ENCODE measurements around the gene TAAR5. TPM values are rescaled to one million over a fixed set of nuclear protein-coding genes. Genes with fewer than 3 reads are reported as not detected.

TAAR5 gene, protein sequence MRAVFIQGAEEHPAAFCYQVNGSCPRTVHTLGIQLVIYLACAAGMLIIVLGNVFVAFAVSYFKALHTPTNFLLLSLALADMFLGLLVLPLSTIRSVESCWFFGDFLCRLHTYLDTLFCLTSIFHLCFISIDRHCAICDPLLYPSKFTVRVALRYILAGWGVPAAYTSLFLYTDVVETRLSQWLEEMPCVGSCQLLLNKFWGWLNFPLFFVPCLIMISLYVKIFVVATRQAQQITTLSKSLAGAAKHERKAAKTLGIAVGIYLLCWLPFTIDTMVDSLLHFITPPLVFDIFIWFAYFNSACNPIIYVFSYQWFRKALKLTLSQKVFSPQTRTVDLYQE
- total RNA-seq: not detected in 2 replicates

GRCh38 chr6:132589454-132589853 lies at the start of gene TAAR5:
TAAR5 (minus strand) TSS chr6:132589741; CDS start chr6:132589686, 55 bp downstream.

DNA sequence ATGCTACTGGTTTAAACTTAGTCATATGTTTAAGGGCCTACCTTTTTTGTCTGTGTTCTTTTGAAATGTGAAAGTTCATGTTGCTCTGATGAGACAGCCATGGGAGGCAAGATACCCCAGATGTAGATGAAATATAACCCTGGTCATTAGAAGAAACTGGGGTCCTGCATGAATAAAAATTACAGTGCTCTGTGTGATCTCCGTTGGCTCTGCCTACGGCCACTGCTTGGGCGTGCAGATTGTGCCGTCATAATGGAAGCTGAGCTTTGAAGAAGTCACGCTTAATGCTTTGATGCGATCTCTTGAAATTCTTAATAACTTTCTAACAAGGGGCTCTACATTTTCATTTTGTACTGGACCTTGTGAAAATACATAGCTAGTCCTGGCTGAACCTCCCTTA lies 34.6 kb upstream of the TAAR5 start, which contains the start of gene TAAR2:
TAAR2 (minus strand) TSS at position 101 of the 400 bp plus-strand sequence; CDS start at position 101, 0 bp downstream.

DNA sequence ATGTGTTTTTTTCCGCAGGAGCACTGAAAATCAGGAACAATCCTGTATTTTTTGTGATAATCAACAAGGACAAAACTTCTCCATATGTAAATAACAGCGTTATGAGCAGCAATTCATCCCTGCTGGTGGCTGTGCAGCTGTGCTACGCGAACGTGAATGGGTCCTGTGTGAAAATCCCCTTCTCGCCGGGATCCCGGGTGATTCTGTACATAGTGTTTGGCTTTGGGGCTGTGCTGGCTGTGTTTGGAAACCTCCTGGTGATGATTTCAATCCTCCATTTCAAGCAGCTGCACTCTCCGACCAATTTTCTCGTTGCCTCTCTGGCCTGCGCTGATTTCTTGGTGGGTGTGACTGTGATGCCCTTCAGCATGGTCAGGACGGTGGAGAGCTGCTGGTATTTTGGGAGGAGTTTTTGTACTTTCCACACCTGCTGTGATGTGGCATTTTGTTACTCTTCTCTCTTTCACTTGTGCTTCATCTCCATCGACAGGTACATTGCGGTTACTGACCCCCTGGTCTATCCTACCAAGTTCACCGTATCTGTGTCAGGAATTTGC lies 19.2 kb downstream of the TAAR5 start, which contains the start of gene TAAR6:
TAAR6 (plus strand) TSS at position 102 of the 557 bp plus-strand sequence; CDS start at position 102, 0 bp downstream.

DNA sequence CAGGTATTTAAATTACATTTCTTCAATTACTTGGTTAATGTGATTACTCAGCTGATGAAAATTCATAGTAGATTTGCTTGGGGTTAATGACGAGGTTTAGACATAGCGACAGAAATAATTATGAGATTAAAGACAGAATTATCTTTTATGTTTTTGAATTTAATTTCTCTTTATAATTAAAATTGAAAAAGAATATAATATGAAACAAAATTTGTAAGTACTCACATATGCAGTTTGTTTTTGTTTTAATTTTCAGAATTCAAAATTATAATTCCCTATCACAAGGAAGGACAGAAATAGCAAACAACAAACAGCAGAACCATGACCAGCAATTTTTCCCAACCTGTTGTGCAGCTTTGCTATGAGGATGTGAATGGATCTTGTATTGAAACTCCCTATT lies 37.2 kb downstream of the TAAR5 start, which contains the start of gene TAAR8:
TAAR8 (plus strand) TSS at position 301 of the 400 bp plus-strand sequence; CDS start at position 322, 21 bp downstream.

Small RNA genes lying within 50 kb of the gene (small RNA-seq; reads per million reads assigned to genes)
- gene TAAR7P (ENCODE audit: low replicate concordance): not detected

Other genes starting within 250 kb of the TAAR5 start
- gene MOXD1, start 188.3 kb downstream of the TAAR5 start, total RNA-seq: 9.9 and 25.2 TPM in 2 replicates
- 28.2 and 36.4 TPM in 2 replicates for gene STX7, start 76.6 kb downstream of the TAAR5 start, total RNA-seq
- gene TAAR9, start 51.5 kb downstream of the TAAR5 start, total RNA-seq: not detected in 2 replicates
- not detected in 2 replicates for gene TAAR8, start 37.1 kb downstream of the TAAR5 start, total RNA-seq
- not detected in 2 replicates for gene TAAR6, start 19.4 kb downstream of the TAAR5 start, total RNA-seq
- not detected in 2 replicates for gene TAAR2, start 34.5 kb upstream of the TAAR5 start, total RNA-seq
- not detected in 2 replicates for gene TAAR1, start 69.4 kb upstream of the TAAR5 start, total RNA-seq
- gene VNN1, start 124.3 kb upstream of the TAAR5 start, total RNA-seq: 0.57 and 0.88 TPM in 2 replicates
- 0.14 TPM in 1 of 2 replicates, not detected in the other for gene VNN2, start 168.2 kb upstream of the TAAR5 start, total RNA-seq
- 3.1 and 3.6 TPM in 2 replicates for gene SLC18B1, start 208.9 kb upstream of the TAAR5 start, total RNA-seq
- gene RPS12, start 224.8 kb upstream of the TAAR5 start, total RNA-seq: 498 and 981 TPM in 2 replicates